Measurements from ENCODE around the gene PHLPP1. TPM values are rescaled to one million over a fixed set of nuclear protein-coding genes. Genes with fewer than 3 reads are reported as not detected.
A peak's percentile ranks its signal among the peaks of the same experiment; 100 is the strongest.

The PHLPP1 gene
- total and polyA plus RNA-seq, 2 of the 13 experiments (the other 11 are each of a cell fraction or from before 2014, with no cell fraction given), result 9.8 to 18.5 TPM

GRCh38 chr18:62714671-62715435 lies 488 bp upstream of the PHLPP1 start (continued):
- TF ChIP-seq KDM6A (CRISPR knock-in tag; IDR thresholded peaks at IDR 0.05; ENCODE audit: low read depth) (no peak), NFYC (CRISPR knock-in tag; IDR thresholded peaks at IDR 0.05) (no peak), TCF7 (IDR thresholded peaks at IDR 0.05; ENCODE audit: low read depth) (0 out of 2 replicates have a peak, but pooled peaks have one; percentile 18), RARA (CRISPR knock-in tag; IDR thresholded peaks at IDR 0.05) (no peak), ZNF772 (CRISPR knock-in tag; IDR thresholded peaks at IDR 0.05) (peak; percentile 20; the same call in 1 of the 2 replicates), PHF20 (CRISPR knock-in tag; IDR thresholded peaks at IDR 0.05) (no peak), MAFF (IDR thresholded peaks at IDR 0.05; ENCODE audit: low read depth, low read length) (no peak), SETDB1 (CRISPR knock-in tag; IDR thresholded peaks at IDR 0.05; ENCODE audit: borderline replicate concordance) (no peak), HOXA9 (CRISPR knock-in tag; IDR thresholded peaks at IDR 0.05; ENCODE audit: borderline replicate concordance) (no peak), TRIM22 (IDR thresholded peaks at IDR 0.05) (no peak), BATF2 (CRISPR knock-in tag; IDR thresholded peaks at IDR 0.05) (no peak), RFXANK (CRISPR knock-in tag; IDR thresholded peaks at IDR 0.05) (no peak), ZBTB37 (CRISPR knock-in tag; IDR thresholded peaks at IDR 0.05) (no peak), MXD3 (CRISPR knock-in tag; IDR thresholded peaks at IDR 0.05) (no peak)
